ENCODE data around the gene NFKB1.

- TF ChIP-seq HDGF (IDR thresholded peaks at IDR 0.05; ENCODE audit: borderline replicate concordance) (no peak), SUZ12 (IDR thresholded peaks at IDR 0.05) (no peak), TARDBP (IDR thresholded peaks at IDR 0.05) (no peak), FOXM1 (IDR thresholded peaks at IDR 0.05; ENCODE audit: borderline replicate concordance) (no peak), NFRKB (IDR thresholded peaks at IDR 0.05) (no peak), FOXK2 (IDR thresholded peaks at IDR 0.05) (no peak), ELF4 (IDR thresholded peaks at IDR 0.05) (no peak), ARNT (IDR thresholded peaks at IDR 0.05) (no peak), ZNF384 (IDR thresholded peaks at IDR 0.05) (no peak)
These were observed 18.8 kb downstream of the NFKB1 start for GRCh38 chr4:102519925-102520324.
